Mammary epithelial cell (primary cell): ENCODE results near the gene MUC5B.

Source experiments
- EZH2 ChIP-seq: IDR thresholded peaks from 2 replicates; pipeline ENCODE4 v1.6.1; 2012; ENCODE audit warnings: low read length, inconsistent platforms, borderline replicate concordance
- TF ChIP-seq, protein P1 (sequence below), 2 donors: IDR thresholded peaks in 1 of 2; conservative IDR thresholded peaks in 1 of 2; 2 replicates each; pipeline ENCODE4 v1.5.1; 2011 to 2012; ENCODE audit warnings: inconsistent platforms in 2 of 2, low read length in 2 of 2, mild to moderate bottlenecking in 2 of 2, control low read depth in 1 of 2, low read depth in 1 of 2; ENCODE audit not compliant: insufficient read depth in 1 of 2; ENCODE audit errors: extremely low read depth in 1 of 2

DNA sequence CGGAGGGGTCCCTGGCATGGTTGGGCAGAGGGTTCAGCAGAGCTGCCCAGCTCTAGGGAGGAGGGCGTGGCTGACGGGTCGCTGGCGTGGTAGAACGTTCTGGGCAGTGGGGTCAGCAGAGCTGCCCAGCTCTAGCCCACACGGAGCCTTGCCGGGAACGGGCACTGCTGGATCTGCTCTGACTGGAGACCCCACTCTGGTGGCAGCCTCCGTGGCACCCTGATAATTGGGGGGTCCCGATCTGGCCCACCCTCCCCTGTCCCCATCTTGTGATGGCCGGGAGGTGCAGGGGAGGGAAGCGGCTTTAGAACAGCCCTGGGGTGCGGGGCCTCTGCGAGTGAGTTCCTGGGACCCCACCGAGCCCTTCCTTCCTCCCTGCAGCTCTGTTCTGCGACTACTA lies 43.2 kb upstream of the MUC5B start:
- TF ChIP-seq, protein P1, sequence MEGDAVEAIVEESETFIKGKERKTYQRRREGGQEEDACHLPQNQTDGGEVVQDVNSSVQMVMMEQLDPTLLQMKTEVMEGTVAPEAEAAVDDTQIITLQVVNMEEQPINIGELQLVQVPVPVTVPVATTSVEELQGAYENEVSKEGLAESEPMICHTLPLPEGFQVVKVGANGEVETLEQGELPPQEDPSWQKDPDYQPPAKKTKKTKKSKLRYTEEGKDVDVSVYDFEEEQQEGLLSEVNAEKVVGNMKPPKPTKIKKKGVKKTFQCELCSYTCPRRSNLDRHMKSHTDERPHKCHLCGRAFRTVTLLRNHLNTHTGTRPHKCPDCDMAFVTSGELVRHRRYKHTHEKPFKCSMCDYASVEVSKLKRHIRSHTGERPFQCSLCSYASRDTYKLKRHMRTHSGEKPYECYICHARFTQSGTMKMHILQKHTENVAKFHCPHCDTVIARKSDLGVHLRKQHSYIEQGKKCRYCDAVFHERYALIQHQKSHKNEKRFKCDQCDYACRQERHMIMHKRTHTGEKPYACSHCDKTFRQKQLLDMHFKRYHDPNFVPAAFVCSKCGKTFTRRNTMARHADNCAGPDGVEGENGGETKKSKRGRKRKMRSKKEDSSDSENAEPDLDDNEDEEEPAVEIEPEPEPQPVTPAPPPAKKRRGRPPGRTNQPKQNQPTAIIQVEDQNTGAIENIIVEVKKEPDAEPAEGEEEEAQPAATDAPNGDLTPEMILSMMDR (conservative IDR thresholded peaks at IDR 0.05 in 1 of 2, IDR thresholded peaks at IDR 0.05 in 1 of 2; ENCODE audit: extremely low read depth in 1 of 2, insufficient read depth in 1 of 2, low read depth in 1 of 2, low read length in 2 of 2), result no peak
- no peak for TF ChIP-seq EZH2
